Measurements from ENCODE around the gene VEGFC.
A peak's percentile ranks its signal among the peaks of the same experiment; 100 is the strongest.

Gene VEGFC, protein sequence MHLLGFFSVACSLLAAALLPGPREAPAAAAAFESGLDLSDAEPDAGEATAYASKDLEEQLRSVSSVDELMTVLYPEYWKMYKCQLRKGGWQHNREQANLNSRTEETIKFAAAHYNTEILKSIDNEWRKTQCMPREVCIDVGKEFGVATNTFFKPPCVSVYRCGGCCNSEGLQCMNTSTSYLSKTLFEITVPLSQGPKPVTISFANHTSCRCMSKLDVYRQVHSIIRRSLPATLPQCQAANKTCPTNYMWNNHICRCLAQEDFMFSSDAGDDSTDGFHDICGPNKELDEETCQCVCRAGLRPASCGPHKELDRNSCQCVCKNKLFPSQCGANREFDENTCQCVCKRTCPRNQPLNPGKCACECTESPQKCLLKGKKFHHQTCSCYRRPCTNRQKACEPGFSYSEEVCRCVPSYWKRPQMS

DNA sequence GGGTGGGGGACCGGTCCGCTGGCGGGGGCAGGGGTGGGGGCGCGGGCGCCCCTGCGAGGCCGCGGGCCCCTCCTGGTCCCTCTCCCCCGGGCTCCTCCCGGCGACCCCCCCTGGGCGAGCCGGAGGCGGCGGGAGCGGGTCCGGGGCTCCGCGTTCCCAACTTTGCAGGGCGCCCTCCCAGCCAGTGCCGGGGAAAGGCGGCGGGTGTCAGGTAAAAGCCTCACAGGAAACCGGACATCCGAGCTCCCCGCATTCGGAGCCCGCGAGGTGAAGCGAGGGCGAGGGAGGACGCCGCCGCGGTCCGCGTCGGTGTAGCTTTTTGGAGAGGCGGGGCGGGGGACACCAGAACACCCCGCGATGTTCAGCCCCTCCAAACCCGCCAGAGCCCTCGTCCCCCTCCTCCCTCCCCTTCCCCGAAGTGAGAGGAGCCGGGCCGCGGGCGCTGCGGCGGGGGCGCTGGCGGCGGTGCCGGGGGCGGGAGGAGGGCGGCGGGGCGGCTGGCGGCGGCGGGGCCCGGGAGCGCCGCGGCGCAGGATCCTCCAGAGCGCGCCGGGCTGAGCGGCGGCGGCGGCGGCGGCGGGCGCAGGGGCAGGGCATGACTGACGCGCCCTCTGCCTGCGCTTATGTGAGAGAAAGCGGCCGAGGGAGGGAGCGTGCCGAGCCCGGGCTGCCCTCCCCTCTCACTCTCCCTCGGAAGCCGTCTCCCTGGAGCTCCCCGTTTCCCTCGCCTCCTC lies at the start of gene VEGFC:
VEGFC (minus strand) TSS at position 597 of the 734 bp plus-strand sequence. CDS start 611 bp downstream, outside the sequence.
- peak within 1 kb of the TSS; percentile 85 for H3K4me3 ChIP-seq (replicated peaks; ENCODE audit: low read depth, low read length)
- TF ChIP-seq, protein P1, sequence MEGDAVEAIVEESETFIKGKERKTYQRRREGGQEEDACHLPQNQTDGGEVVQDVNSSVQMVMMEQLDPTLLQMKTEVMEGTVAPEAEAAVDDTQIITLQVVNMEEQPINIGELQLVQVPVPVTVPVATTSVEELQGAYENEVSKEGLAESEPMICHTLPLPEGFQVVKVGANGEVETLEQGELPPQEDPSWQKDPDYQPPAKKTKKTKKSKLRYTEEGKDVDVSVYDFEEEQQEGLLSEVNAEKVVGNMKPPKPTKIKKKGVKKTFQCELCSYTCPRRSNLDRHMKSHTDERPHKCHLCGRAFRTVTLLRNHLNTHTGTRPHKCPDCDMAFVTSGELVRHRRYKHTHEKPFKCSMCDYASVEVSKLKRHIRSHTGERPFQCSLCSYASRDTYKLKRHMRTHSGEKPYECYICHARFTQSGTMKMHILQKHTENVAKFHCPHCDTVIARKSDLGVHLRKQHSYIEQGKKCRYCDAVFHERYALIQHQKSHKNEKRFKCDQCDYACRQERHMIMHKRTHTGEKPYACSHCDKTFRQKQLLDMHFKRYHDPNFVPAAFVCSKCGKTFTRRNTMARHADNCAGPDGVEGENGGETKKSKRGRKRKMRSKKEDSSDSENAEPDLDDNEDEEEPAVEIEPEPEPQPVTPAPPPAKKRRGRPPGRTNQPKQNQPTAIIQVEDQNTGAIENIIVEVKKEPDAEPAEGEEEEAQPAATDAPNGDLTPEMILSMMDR (IDR thresholded peaks at IDR 0.05; ENCODE audit: low read length, missing control alignments), result no peak
- DNase-seq (ENCODE audit: low read depth), result peak; percentile 72

DNA sequence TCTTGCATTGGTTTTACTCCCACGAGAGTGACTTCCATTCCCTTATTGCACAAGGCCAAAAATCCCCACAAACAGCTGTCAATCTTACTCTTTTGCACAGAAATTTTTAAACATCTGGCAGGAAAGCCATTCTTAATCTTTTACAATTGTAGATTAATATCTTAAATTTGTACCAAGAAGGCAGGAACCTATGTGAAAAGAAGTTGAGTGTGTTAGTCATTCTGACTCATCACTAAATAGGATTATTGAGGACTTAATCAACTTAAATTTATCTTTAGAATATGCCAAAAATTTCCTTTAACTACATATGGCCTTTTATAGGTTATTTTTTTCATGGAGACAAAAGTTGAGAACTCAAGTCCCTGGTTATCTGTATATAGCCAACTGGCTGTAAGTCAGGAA lies 49.0 kb upstream of the VEGFC start:
- TF ChIP-seq, protein P1 (IDR thresholded peaks at IDR 0.05; ENCODE audit: low read length, missing control alignments), result no peak
- H3K4me3 ChIP-seq (replicated peaks; ENCODE audit: low read depth, low read length), result no peak overlapping the region
- DNase-seq (ENCODE audit: low read depth), result peak; percentile 70

DNA sequence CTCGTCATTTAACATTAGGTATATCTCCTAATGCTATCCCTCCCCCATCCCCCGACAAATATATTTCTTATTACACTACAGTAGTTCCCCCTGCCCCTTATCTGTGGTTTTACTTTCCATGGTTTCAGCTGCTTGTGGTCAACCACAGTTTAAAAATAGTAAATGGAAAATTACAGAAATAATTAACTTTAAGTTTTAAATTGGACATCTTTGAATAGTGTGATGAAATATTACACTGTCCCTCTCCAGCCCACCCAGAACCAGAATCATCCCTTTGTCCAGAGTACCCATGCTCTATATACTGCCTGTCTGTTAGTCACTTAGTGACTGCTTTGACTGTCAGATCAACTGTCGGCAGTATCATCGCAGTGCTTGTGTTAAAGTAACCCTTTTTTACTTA lies 47.4 kb upstream of the VEGFC start:
- H3K4me3 ChIP-seq (replicated peaks; ENCODE audit: low read depth, low read length), result no peak overlapping the region
- TF ChIP-seq, protein P1 (IDR thresholded peaks at IDR 0.05; ENCODE audit: low read length, missing control alignments), result no peak
- peak; percentile 43 for DNase-seq (ENCODE audit: low read depth)

DNA sequence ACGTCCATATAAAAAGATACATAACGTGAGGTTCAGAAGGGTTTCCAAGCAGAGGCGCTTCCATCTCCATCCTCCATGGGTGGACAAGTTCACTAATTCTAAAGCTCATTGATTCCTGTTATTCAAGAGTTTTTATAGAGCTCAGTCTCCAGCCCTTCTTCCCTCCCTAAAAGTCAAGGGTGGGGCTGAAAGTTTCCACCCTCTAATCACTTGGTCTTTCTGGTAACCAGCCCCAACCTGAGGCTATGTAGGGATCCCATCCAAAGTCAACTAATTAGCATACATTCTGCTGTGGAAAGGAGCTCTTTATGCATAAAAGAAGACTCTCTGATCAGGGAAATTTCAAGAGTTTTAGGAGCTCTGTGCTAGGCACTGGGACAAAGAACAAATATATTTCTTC lies 46.9 kb upstream of the VEGFC start:
- no peak for DNase-seq (ENCODE audit: low read depth)

DNA sequence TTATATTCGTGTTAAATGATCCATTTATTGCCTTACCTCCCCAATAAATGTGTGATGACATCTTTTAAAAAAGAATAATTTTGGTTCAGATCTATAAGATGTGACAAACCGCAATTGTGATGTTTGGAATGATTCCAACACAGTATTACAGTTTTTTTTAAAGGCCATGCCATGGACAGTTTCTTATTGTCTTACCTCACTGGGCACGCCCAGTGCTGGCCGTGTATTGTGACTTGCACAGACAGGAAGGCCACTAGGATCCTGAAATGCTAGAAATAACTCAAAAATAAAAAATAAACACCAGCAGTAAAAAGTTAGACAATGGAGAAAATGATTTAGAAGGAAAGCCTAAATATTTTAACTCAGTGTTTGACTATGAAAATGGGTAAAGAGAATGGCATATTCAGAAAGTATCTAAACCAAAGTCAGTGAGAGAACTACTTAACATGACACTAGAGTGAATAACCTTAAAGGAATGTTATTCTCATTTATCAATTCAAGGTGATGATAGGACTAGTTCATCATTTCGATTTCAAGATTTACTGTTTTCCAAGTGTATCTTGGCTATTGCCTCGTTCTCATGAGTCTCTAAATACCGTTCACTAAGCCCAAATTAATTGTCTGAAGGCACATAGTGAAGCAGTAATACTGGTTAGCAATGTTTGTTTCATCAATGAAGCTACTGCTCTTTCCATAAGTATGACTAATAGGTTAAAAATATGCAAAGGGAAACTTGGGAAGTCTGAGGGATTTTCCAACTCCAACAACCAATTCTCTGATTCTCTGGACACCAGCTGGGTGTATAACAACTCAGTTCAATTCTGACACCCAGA lies 46.1 kb upstream of the VEGFC start:
- no peak overlapping the region for H3K4me3 ChIP-seq (replicated peaks; ENCODE audit: low read depth, low read length)
- DNase-seq (ENCODE audit: low read depth), result peak; percentile 59
- TF ChIP-seq, protein P1 (IDR thresholded peaks at IDR 0.05; ENCODE audit: low read length, missing control alignments), result no peak

More for the DNA sequence above, 46.9 kb upstream of the VEGFC start:
- no peak overlapping the region for H3K4me3 ChIP-seq (replicated peaks; ENCODE audit: low read depth, low read length)
- TF ChIP-seq, protein P1 (IDR thresholded peaks at IDR 0.05; ENCODE audit: low read length, missing control alignments), result no peak

DNA sequence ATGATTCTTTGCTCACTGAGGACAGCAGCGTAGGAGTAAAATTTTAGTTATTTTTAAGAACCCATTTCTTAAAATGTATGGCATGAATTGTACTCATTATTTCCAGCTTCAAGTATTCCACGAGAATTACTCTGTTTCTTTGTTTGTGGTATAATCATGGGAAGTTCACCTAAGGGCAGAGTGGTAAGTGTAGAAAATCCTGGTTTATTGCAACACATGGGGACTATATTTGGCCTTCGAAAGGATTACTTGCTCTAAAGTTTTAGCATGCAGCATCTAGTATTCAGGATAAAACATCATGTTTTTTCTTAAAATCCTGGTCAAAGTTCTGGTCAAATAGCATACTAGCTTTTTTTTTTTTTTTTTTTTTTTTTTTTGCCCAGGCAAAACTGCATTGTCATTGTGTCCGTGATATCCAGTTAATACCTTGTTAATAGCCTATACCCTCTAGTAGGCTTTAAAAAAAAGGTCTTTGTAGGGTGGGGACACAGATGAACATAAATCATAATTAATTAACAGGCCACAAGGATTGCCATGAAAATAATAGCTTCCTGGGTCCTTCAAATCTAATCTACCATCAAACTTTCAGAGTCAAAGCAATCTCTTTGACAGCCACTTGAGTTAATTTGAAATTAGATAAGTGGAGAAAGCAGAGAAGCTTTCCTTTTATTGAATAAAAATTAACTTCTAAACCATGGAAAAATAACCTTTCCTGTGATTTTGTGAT lies 44.6 kb upstream of the VEGFC start:
- TF ChIP-seq, protein P1 (IDR thresholded peaks at IDR 0.05; ENCODE audit: low read length, missing control alignments), result no peak
- no peak overlapping the region for H3K4me3 ChIP-seq (replicated peaks; ENCODE audit: low read depth, low read length)
- peak; percentile 14 for DNase-seq (ENCODE audit: low read depth)
